AG08395 (cell line): ENCODE results near the gene CHST8.
"Not testable (repeated sequence)": the region's sequence is repeated elsewhere in the genome, so short reads cannot be mapped to it uniquely, and the experiment has no call there.

Experiments used
- DNase-seq: peaks from one replicate; pipeline ENCODE4 v3.0.0; 2012; ENCODE audit warnings: mixed read lengths, low spot score

The CHST8 gene

DNA sequence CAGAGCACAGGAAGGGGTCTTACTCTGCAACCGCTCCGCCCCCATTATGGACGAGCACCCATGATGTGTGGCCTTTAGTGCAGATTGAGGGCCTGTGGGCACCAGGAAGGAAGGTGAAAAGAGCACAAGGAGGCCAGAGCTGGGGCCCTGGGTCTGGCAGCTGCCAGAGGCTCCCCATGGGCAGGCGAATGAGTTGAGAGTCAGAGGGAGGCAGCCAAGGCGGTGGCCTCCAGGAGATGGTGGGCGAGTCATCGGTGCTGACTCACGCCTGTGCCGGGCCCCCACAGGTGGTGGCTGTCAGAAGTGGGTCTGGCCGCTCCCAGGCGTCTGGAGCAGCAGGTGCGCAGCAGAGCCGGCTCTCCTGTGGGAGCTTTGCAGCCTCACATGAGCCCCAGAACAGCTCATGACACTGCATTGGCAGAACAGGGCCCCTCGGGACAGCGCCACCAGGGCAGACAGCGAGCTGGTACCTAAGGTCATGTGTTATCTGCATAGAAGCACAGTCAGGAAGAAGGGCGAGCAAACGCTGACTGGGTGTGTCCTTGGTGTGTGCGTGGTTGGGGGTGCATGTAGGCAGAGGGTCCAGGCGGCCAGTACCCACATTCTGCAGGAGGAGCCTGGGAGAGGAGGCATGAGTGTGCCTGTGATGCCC is 68.8 kb downstream of the CHST8 start:
- no peak for DNase-seq

DNA sequence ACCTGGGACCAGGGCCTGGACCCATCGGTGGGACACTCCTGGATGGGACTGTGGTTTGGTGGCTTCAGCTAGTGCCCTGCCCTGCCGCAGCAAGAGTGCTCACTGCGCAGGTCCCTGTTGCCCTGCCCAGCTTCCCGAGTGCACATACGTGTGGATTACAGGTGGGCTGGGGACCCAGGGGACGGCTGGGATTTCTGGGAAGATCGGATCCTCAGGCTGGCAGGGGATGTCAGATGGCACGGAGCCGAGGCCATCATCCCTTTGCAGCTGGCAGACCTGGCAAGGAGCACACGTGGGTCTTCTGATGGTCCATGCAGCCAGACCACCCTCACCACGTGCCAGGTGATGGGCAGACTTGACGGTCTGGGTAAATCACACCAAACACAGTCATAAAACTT is 69.3 kb downstream of the CHST8 start:
- no peak for DNase-seq

DNA sequence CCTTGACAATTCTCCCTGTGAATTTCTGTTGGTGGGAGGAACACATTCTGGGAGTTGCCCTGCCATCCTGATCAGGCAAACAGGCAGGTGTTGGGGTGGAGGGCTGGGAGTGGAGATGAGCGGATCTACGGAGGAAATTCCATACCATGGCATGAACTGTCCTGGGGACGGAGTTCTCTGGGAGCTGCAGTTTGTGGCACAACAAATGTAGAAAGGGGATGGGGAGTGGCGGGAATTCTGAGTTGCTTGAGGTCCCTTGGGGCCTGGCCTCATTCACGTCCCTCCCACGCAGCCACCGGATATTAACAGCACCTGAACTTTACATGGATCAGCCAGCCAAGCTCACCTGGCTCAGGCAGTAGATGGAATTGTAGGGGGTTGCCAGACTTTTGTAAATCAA is 70.0 kb downstream of the CHST8 start:
- no peak for DNase-seq

DNA sequence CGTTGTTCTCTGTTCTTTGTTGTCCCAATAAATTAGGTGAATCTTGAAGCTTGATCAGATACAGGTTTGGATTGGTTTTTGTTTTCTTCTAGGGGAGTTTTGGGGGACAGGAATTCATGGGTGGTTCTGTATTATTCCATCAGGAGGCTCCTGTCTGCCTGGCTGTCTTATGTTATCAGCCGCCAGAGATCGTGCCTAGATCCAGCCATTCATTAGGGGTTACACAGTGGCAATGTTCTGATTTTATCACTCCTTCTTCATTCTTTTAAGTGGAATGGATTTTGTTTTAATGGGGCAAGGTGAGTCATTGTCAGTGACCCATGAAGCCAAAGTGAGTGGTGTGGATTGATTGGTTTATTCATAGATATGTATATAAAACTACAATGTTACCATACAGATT is 71.9 kb downstream of the CHST8 start:
- no peak for DNase-seq

DNA sequence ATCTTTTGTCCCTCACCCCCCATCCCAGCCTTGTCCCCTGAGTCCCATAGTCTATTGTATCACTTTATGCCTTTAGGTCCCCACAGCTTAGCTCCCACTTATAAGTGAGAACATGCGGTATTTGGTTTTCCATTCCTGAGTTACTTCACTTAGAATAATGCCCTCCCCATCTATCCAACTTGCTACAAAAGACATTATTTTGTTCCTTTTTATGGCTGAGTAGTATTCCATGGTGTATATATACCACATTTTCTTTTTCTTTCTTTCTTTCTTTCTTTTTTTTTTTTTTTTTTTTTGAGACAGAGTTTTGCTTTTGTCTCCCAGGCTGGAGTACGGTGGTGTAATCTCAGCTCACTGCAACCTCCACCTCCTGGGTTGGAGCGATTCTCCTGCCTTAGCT is 73.8 kb downstream of the CHST8 start:
- DNase-seq = not testable (repeated sequence)

DNA sequence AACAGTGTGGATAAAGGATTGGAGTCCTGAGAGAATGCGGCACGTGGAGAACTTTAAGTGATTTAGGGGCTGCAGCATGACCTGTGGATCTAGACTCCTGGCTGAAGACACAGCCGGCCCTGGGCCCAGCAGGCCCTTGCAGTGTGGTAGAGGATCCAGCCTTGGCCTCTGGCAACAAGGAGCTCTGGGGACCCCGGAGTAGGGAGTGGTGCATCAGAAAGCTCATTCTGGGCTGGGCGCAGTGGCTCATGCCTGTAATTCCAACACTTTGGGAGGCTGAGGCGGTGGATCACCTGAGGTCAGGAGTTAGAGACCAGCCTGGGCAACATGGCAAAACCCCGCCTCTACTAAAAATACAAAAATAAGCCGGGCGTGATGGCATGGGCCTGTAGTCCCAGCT is 76.0 kb downstream of the CHST8 start:
- DNase-seq = no peak

DNA sequence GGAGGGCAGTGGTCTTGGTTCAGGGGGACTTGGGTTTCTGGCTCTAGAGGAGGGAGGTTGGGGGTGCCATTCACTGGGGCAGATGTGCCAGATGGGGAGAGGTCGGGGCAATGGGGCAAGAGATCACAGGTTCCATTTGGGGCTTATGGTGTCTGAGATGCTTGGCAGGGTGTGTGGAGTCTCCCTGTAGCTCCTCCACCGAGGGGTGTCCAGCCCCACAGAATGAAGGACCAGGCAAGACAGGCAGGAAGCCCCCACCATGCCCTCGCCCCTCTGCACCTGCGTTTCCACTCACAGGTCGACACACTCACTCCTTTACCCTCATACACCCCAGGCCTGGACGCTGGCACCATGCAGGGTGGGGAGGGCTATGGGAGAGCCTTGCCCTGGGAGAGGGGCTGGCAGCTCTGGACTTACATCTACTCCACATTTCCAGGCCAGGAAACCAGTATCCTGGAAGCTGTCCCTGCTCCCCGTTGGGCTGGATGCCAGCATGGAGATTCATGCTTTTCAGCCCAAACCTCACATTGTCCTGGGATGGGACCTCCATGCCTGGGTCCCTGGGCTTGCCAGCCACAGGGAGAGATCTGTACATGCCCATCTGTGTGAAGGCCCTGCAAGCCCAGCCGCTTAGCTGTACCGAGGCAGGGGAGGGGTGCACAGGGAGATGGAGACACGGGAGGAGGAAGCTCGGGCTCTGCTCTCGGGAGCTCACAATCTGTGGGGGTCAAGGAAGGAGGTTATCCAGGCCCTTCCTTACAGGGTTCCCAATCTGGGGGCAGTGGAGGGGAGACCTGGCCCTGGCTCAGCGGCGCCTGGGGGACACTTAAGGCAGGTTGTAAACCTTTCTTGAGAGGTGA is 77.1 kb downstream of the CHST8 start:
- no peak for DNase-seq

DNA sequence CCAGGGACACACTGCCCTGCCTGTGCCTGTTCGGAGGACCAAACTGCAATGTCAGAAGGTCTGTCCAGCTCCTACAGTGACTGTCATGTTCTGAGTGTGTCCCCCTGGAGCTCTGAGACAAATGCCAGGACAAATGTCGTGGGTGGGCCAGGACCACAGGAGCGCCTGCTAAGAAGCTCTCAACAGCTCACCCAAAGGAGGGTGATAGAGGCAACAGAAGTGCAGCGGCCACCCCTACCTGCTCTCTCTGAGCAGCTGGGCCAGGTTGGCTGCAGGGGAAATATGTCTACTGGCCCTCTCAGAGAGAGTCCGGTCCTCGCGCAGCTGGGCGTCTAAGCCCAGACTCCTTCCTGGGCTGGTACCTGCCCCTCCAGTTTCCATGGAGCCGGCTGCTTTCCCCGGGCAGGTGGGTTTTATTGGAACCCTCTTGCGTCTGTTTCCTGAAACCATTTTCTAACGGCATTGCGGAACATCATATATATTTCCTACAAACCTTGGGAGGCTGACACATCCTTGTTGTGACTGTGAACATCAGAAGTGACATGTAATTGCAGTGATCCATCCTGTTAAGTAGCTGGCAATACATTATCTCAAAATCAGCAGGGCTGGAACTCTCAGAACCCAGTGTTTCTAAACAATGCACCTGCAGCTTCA is 78.1 kb downstream of the CHST8 start:
- no peak for DNase-seq

DNA sequence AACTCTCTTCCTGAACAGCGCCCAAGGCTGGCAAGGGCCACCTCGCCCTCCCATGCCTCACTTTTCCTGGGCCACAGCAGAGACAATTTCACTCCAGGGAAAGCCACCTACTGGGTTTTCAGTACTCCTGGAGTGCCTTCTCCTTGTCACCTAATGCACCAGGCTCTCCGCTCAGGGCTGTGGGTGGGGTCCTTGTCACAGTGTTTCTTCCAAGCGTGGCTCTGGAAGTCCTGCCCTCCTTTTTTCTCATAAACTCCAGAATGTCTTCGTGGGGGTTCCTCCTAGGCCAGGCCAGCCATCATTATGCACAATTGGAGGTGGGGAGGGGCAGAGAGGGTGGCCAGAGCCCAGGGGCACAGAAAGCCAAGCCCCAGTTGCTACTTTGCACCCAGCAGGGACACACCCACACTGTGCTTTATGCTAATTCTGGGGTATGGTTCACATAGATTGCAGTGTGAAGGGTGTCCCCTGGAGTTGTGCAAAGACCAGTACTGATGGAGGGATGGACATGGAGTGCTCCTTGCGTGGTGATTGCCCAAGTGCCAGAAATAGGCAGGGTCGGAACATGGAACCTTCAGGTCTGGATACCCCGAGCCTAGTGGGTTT is 78.8 kb downstream of the CHST8 start:
- no peak for DNase-seq

DNA sequence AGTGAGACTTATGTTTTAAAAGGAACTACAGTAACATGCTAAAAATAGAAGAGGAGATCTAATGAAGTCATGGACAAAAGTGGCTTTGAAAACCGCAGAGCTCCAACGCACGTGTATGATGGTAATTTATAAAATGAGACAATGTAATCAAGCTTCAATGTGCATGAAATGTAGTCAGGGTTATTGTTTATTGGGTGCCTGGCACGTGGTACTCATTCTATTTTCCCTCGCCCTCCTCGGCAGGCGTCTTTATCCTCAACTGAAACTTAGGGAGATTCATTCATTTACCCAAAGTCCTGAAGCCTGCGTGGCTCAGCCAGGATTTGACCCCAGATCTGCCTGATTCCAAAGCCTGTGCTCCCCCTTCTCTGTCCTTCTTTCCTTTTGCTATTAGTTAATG is 79.8 kb downstream of the CHST8 start:
- DNase-seq = no peak

DNA sequence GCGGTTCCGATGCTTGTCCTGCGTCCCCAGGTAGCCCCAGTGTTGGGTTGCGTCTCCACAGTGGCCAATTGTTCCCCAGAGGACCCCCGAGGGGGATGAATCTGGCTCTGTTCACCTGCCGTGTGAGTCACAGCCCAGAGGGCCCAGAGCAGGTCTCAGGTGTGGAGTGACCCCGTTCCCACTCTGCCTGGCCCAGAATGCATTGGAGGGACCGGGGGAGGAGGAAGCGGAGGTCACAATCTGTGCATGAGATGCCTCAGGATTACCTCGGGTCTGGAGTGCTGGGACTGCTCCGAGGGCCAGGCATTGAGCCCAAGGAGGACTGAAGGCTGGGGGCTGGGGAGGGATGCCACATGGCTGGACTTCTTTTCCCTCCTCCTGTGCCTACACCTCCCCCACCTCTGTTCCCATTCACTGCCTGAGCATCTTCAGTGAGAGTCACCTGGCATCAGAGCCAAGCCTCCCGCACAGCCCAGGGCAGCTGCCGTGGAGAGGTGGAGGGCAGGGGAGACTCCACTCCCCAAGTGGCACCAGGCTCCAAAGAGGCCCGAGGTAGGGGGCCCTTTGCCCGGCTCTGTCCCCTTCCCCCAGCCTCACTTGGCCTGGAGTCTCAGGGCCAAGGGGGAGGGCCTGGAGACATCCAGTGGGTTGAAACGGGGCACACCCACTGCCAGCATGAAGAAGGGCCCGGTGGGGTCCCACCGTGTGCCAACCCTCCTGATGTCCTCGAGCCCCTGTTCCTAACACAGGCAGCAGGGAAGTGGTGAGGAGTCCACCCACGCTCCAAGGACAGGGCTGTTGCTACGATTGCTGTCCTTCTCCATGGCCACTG is 81.1 kb downstream of the CHST8 start:
- DNase-seq = no peak

DNA sequence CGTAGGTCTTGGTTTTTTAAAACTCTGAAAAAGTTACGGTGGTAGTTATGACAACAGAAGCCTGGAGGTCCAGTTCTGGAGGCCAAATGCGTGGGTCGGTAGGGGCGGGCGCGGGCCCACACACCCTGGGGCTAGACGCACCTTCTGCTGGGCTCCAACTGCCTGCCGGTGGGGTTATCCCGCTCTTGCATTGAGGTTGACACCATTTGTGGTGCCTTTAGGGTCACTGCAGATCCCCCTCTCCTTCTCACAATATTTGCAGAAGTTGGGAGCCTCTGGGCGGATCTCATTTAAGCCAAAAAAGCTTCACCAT is 81.6 kb downstream of the CHST8 start:
- DNase-seq = no peak

DNA sequence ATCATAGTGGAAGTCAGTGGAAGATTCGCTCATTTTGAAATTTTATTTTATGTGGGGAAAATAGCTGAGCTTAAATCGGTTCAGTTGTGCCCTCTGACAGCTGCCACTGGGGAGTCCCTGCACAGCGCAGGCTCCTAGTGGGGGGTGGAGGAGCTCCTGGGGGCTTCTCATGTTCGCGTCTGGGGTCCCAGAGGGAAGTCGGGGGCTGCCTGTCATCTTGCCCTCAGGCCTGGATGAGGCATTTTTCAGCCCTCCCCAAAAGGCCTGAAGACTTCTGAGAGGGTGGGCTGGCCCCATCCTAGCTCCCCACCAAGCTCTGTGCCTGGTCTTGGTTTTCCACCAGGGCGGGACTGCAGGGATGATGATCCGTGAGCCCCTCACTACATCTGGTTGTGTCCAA is 82.1 kb downstream of the CHST8 start:
- no peak for DNase-seq

DNA sequence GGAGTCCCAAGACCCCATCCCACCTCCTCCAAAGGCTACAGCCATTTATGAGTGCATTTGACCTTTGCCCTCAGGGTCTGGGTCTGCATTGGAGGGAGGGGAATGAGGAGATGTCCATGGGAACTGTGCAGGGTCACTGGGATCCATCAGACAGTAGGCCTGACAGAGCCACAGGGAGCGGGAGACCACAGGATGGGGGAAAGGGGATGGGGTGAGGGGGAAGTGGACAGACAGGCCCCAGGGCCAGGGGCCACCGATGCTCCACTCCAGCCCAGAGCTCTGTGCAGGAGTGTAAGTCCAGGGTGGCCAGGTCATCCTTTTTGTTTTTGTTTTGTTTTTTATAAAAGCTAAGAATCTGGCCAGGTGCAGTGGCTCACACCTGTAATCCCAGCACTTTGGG is 82.5 kb downstream of the CHST8 start:
- DNase-seq = no peak

DNA sequence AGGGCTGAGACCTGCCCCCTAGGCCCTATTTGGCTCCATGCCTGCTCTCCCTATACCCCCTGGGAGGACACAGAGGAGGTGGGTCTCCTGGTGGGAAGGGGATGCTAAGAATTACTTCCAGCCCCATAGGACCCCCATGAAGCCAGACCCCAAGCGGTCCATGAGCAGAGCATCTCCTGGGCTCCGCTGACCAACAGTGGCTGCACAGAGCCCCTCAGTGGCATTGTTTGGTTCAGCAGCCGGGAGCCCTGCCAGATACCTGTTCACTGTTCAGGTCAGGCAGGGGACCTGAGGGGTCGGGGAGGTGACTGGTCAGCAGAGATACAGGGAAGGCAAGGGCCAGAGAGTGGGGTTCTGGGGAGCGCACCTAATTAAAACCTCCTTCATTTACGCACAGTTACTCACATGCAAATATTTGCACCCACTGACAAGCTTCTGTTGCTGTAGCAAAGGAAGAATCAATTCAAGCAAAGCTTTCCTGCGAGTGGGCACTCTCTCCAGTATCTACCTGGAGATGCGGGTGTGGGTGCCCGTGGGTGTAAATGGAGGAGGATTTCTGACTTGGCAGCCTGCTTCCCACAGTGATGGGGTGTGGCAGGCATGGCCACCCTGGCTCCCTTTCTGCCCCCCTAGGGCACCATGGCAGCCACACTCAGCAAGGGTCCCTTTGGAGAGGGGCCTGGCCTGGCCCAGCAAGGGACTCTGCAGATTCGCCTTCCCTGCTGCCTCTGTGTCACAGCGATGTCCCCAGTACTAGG is 83.5 kb downstream of the CHST8 start:
- DNase-seq = no peak

DNA sequence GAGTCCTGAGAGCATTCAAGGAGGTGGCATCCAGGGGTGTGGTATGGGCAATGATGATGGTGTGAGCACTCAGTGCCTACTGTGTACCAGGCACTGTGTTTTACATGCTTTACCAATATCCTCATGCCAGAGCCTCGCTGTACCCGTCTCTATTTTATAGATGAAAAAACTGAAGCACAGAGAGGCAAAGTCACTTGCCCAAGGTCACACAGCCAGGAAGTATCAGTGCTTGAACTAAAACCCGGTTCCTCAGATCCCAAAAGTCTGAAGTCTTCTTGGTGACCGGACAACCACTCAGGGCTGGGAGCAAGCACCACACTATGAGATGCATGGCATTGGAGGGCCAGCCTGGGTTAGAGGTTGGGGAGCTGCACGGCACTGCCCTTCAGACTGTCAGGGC is 84.1 kb downstream of the CHST8 start:
- DNase-seq = no peak

DNA sequence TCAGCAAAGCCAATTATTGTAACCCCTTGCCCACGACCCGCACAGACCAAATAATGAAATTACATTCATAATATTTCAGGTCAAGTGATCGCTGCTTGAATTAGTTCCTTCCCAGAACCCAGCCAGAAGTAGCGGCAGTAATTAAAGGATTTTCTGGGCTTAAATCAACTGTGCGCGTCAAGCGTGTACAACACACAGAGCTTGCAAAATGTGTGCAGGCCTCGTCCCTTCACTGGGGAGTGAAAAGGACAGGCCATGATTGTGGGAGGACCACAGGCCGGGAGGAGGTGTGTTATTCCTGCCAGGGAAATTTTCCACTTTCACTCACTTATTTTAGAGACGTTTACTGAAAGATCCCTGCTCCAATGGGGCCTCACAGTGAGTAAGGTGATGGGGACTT is 84.9 kb downstream of the CHST8 start:
- no peak for DNase-seq

DNA sequence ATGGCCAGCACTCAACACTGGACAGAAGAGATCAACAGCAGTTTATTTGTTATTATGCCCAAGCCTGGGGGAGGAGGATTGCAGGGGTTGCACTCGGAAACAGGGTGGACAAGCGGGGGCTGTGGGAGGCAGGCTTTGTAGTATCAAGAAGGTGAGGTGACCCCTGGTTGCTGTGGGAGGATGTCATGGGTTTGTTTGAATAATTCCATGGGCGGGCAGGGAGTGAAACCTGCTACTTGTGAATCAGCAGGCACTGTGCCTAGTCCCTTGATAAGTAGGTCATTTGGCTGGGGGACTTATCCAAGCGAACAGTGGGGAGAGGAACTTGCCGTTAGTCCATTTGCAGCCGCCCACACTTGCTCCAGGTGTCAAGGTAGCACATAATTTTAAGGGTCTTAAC is 90.5 kb downstream of the CHST8 start:
- DNase-seq = no peak

DNA sequence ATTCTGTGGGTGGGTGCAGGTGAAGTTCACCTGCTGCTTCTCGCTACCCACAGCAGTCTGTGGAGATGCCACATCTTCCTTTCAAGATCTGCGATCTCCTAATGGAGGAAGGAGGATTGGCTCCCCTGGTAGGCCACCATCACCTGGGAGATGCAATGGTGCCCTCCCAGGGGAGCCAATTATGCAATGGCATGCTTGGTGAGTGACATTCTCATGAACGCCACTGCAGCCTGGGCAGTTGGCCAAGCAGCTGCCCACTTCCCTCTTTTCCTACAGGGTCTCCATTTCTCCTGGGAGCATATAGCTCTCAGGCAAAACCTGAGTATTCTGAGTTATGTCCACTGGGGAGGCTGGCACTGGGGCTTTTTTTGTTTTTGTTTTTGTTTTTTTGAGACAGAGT is 91.4 kb downstream of the CHST8 start:
- DNase-seq = no peak

DNA sequence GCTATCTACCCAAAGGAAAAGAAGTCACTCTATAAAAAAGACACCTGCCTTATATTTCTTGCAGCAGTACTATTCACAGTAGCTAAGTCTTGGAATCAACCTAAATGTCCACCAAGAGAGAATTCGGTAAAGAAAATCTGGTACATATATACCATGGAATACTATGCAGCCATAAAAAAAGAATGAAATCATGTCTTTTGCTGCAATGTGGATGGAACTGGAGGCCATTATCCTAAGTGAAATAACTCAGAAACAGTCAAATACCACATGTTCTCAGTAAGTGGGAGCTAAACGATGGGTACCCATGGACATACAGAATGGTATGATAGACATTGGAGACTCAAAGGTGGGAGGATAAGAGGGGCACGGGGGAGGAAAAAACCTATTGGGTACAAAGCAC is 92.4 kb downstream of the CHST8 start:
- DNase-seq = no peak

DNA sequence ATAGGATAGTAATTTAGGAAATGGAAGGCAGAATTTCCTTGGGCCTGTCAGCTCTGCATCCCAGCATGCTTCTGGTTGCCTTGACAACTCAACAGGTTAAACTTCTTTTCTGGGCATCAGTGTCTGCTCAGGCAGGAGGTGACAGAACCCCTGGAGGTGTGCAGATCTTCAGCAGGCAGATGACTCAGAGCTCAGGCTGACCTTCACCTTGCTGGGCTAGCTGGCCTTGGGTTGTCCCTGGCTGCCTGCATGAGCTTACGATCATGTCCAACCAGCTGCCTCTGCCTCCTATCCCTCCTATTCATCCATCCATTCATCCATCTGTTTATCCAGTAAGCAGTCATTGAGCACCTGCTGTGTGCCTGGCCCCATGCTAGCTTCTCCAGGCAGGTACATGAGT is 93.7 kb downstream of the CHST8 start:
- no peak for DNase-seq
